Stomach (tissue), 9 donors: ENCODE results near the gene C1orf167. TPM values are rescaled to one million over a fixed set of nuclear protein-coding genes. Genes with fewer than 3 reads are reported as not detected.

Experiments used
- DNase-seq, 2 donors: peaks; one replicate each; pipeline versions ENCODE4 v3.0.0 to v3.0.0-alpha.2; 2013 to 2019
- H3K27ac ChIP-seq, 5 donors: fragments of 200-600 bp in 4 of 5; sonication (generic) in 4 of 5; one replicate each; pipeline ENCODE4 v1.5.1; 2013 to 2019; ENCODE audit warnings: mild to moderate bottlenecking in 1 of 5, moderate library complexity in 1 of 5
- H3K27me3 ChIP-seq, 3 donors: fragments of 200-600 bp; sonication (generic); one replicate each; pipeline ENCODE4 v1.5.1; 2017 to 2019; ENCODE audit warnings: mixed run types in 1 of 3
- H3K36me3 ChIP-seq, 4 donors: fragments of 200-600 bp; sonication (generic); 1 replicate in 3 of 4; 2 replicates in 1 of 4; pipeline ENCODE4 v1.5.1; 2016 to 2019
- H3K4me1 ChIP-seq, 4 donors: fragments of 200-600 bp; sonication (generic); one replicate each; pipeline ENCODE4 v1.5.1; 2016 to 2019
- H3K4me3 ChIP-seq, 4 donors: fragments of 200-600 bp; sonication (generic) in 3 of 4; one replicate each; pipeline ENCODE4 v1.5.1; 2016 to 2019; ENCODE audit warnings: mild to moderate bottlenecking in 1 of 4
- H3K9me3 ChIP-seq, 4 donors: fragments of 200-600 bp; sonication (generic); one replicate each; pipeline ENCODE4 v1.5.1; 2016 to 2019
- CTCF ChIP-seq, 7 experiments: fragments of 450-650 bp in 4 of 7; fragments of 200-600 bp in 3 of 7; sonication (generic) in 3 of 7; IDR thresholded peaks; one replicate each; pipeline ENCODE4 v1.5.1; 2016 to 2019; ENCODE audit warnings: antibody characterized with exemption in 7 of 7, control low read depth in 2 of 7, mild to moderate bottlenecking in 1 of 7
- EP300 ChIP-seq: sonication (generic); formaldehyde crosslinking; IDR thresholded peaks from one replicate; pipeline ENCODE4 v1.6.1; 2017; ENCODE audit warnings: antibody characterized with exemption
- POLR2A ChIP-seq, 4 donors: fragments of 450-650 bp; IDR thresholded peaks; one replicate each; pipeline ENCODE4 v1.6.1; 2016; ENCODE audit warnings: antibody characterized with exemption in 4 of 4, control low read depth in 2 of 4, mild to moderate bottlenecking in 1 of 4, moderate library complexity in 1 of 4
- POLR2AphosphoS5 ChIP-seq, 3 donors: sonication (generic); formaldehyde crosslinking; IDR thresholded peaks; one replicate each; pipeline ENCODE4 v1.6.1; 2016; ENCODE audit warnings: antibody characterized with exemption in 3 of 3
- WGBS, 5 donors: extraction: QIAGEN DNeasy Blood & Tissue Kit in 3 of 5; methylation state at CpG; one replicate each; pipeline versions ENCODE4 v1.1.5 to v1.1.7; 2013 to 2018; 5-methylcytosine and 5-hydroxymethylcytosine counted together
- intact Hi-C: fragments of 100-400 bp; cut with DNase I; formaldehyde crosslinking; loops from one replicate; pipeline ENCODE4 v1.15.1; 2023; ENCODE audit warnings: low total_unique reads
- polyA plus RNA-seq, 3 donors: library from polyadenylated mRNA; stranded (reverse); fragments of 200-250 nt; gene quantifications; one replicate each; pipeline ENCODE4 v1.2.3, GENCODE V29; 2013
- total RNA-seq, 5 donors: library from RNA; depleted of rRNA; stranded (reverse); fragments of >200 nt; gene quantifications; one replicate each; pipeline versions ENCODE4 v1.1.0 to v1.2.3, GENCODE V29; 2014 to 2016
- donor health status: healthy with polysubstance abuse.
- donor health status: Bipolar disorder and iron deficiency.
- donor health status: healthy.

The C1orf167 gene
- total and polyA plus RNA-seq, 8 donors: 1.6 to 4.7 (median 2.0) TPM; not detected in 5

GRCh38 chr1:11825131-11825530 lies 63.1 kb downstream of the C1orf167 start:
- H3K9me3 ChIP-seq: no peaks in the 10 kb centered on the region
- TF ChIP-seq POLR2AphosphoS5 (IDR thresholded peaks at IDR 0.05): no peak
- no peak for TF ChIP-seq CTCF (IDR thresholded peaks at IDR 0.05)
- TF ChIP-seq EP300: no peak
- no peak for TF ChIP-seq POLR2A (IDR thresholded peaks at IDR 0.05)
- 93% methylated on average over 7 of the region's 7 CpGs for WGBS, 5 donors
- no peaks in the 10 kb centered on the region for H3K4me1 ChIP-seq
- intact Hi-C loops: no loop called here
- H3K4me3 ChIP-seq: no peak overlapping the region
- DNase-seq: no peak
- peaks cover 55 to 100% (median 100%) of the 10 kb centered on the region in 4 donors for H3K36me3 ChIP-seq
- no peak overlapping the region for H3K27ac ChIP-seq
- no peaks in the 10 kb centered on the region for H3K27me3 ChIP-seq

GRCh38 chr1:11826946-11827345 lies 65.0 kb downstream of the C1orf167 start:
- Histone ChIP-seq H3K27ac (no peak overlapping the region), H3K4me1 (no peaks in the 10 kb centered on the region), H3K36me3 (peaks cover 59 to 100% (median 100%) of the 10 kb centered on the region in 4 donors), H3K4me3 (no peak overlapping the region), H3K27me3 (no peaks in the 10 kb centered on the region), H3K9me3 (no peaks in the 10 kb centered on the region)
- intact Hi-C loops: no loop called here
- DNase-seq: no peak
- 94 to 95% (median 94%) methylated on average over 9 of the region's 9 CpGs for WGBS, 5 donors
- TF ChIP-seq POLR2AphosphoS5 (IDR thresholded peaks at IDR 0.05) (no peak), POLR2A (IDR thresholded peaks at IDR 0.05) (no peak), CTCF (IDR thresholded peaks at IDR 0.05) (no peak), EP300 (no peak)

GRCh38 chr1:11828511-11828910 lies 66.5 kb downstream of the C1orf167 start:
- no peak for DNase-seq
- Histone ChIP-seq H3K36me3 (peaks cover 69 to 100% (median 100%) of the 10 kb centered on the region in 4 donors), H3K4me3 (no peak overlapping the region), H3K27ac (no peak overlapping the region), H3K27me3 (no peaks in the 10 kb centered on the region), H3K9me3 (no peaks in the 10 kb centered on the region), H3K4me1 (no peaks in the 10 kb centered on the region)
- TF ChIP-seq POLR2A (IDR thresholded peaks at IDR 0.05) (no peak), EP300 (no peak), CTCF (IDR thresholded peaks at IDR 0.05) (no peak), POLR2AphosphoS5 (IDR thresholded peaks at IDR 0.05) (no peak)
- WGBS, 5 donors: 88 to 95% (median 93%) methylated on average over 16 to 19 of the region's 19 CpGs
- intact Hi-C loops: no loop called here

- H3K36me3 ChIP-seq: peaks cover 81 to 100% (median 100%) of the 10 kb centered on the region in 4 donors
- H3K4me1 ChIP-seq: no peaks in the 10 kb centered on the region
- TF ChIP-seq POLR2A (IDR thresholded peaks at IDR 0.05) (no peak), EP300 (no peak), POLR2AphosphoS5 (IDR thresholded peaks at IDR 0.05) (no peak), CTCF (IDR thresholded peaks at IDR 0.05) (no peak)
- no peaks in the 10 kb centered on the region for H3K27me3 ChIP-seq
- WGBS, 5 donors: 47 to 68% (median 64%) methylated on average over 6 to 9 of the region's 9 CpGs
- no peak for DNase-seq
- intact Hi-C loops: loop anchor here (10.0 kb wide), 1 partner anchor 133 kb away; no protein-coding TSS in a partner anchor
- no peak overlapping the region for H3K27ac ChIP-seq
- H3K4me3 ChIP-seq: no peak overlapping the region
- H3K9me3 ChIP-seq: no peaks in the 10 kb centered on the region
These were observed 70.1 kb downstream of the C1orf167 start for GRCh38 chr1:11831945-11832725.
